LNCaP clone FGC (cell line): Measurements from ENCODE around the gene E2F3.
"Not testable (repeated sequence)": the region's sequence is repeated elsewhere in the genome, so short reads cannot be mapped to it uniquely, and the experiment has no call there.

Source experiments
- DNase-seq: peaks from one replicate; pipeline ENCODE4 v3.0.0-alpha.2; 2011; ENCODE audit warnings: low read depth
- H3K4me3 ChIP-seq: 2 replicates; pipeline ENCODE4 v1.5.1; 2011; ENCODE audit warnings: mild to moderate bottlenecking, low read depth, low read length, control low read depth
- TF ChIP-seq, protein P1 (sequence below): IDR thresholded peaks from 2 replicates; pipeline ENCODE4 v1.5.1; 2012; ENCODE audit warnings: mild to moderate bottlenecking; ENCODE audit not compliant: control insufficient read depth, insufficient read depth; ENCODE audit errors: extremely low read depth

E2F3 gene

GRCh38 chr6:20498041-20498385 lies 96.3 kb downstream of the E2F3 start:
- DNase-seq: no peak
- TF ChIP-seq, protein P1, sequence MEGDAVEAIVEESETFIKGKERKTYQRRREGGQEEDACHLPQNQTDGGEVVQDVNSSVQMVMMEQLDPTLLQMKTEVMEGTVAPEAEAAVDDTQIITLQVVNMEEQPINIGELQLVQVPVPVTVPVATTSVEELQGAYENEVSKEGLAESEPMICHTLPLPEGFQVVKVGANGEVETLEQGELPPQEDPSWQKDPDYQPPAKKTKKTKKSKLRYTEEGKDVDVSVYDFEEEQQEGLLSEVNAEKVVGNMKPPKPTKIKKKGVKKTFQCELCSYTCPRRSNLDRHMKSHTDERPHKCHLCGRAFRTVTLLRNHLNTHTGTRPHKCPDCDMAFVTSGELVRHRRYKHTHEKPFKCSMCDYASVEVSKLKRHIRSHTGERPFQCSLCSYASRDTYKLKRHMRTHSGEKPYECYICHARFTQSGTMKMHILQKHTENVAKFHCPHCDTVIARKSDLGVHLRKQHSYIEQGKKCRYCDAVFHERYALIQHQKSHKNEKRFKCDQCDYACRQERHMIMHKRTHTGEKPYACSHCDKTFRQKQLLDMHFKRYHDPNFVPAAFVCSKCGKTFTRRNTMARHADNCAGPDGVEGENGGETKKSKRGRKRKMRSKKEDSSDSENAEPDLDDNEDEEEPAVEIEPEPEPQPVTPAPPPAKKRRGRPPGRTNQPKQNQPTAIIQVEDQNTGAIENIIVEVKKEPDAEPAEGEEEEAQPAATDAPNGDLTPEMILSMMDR: no peak
- no peak overlapping the region for H3K4me3 ChIP-seq

GRCh38 chr6:20509212-20509611 lies 107.5 kb downstream of the E2F3 start:
- no peak for DNase-seq
- TF ChIP-seq, protein P1: no peak
- no peak overlapping the region for H3K4me3 ChIP-seq

DNA sequence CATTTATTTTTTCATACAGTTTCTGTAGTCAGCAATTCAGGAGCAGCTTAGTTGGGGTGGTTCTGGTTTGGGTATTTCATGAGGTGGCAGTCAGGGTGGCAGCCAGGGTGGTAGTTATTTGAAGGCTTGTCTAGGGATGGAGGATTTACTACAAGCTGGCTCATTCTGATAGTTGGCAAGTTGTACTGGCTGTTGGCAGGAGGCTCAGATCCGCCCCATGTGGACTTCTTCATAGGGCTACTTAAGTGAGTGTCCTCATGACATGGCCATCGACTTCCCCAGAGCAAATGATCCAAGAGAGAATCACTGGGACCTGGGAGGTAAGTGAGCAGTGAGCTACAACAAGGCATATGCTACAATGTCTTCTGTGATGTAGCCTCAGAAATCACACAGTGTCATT lies 110.2 kb downstream of the E2F3 start:
- DNase-seq: no peak
- no peak overlapping the region for H3K4me3 ChIP-seq
- TF ChIP-seq, protein P1: no peak

- H3K4me3 ChIP-seq, DNase-seq: not testable (repeated sequence)
These were observed 123.5 kb downstream of the E2F3 start for GRCh38 chr6:20525208-20525607.

- peak; percentile 30 for DNase-seq
- H3K4me3 ChIP-seq: not testable (repeated sequence)
- TF ChIP-seq, protein P1: peak; percentile 38
These were observed 127.4 kb downstream of the E2F3 start for GRCh38 chr6:20529086-20529448.

GRCh38 chr6:20532881-20533280 lies 131.2 kb downstream of the E2F3 start:
- H3K4me3 ChIP-seq: no peak overlapping the region
- TF ChIP-seq, protein P1: no peak
- DNase-seq: no peak

DNA sequence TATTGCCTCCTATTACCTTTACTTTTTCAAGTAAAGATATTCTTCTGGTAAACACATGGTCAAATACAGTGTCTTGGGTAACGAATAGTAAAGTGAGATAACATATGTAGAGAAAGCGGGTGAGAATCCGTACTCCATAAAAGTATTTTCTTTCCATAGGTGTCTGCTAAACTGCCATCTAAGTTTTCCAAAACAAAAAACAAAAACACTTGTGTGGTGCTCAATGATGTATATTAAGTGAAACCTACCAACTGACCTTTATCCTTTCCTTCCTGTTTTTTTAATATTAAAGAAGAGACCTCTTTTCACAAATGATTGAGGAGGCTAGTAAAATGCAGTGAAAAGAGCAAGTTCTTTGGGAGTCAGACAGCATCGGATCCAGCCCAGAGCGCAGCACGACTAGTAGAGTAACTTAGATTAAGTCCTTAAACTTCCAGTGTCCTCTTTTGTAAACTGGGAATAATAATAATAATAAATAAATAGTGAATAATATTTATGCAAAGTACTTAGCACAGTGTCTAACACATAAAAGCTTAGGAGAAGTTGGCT lies 132.1 kb downstream of the E2F3 start:
- TF ChIP-seq, protein P1: no peak
- DNase-seq: no peak
- H3K4me3 ChIP-seq: peak overlapping the region; percentile 69
